Measurements from ENCODE around the gene CACYBP.
A peak's percentile ranks its signal among the peaks of the same experiment; 100 is the strongest.

The CACYBP gene, protein sequence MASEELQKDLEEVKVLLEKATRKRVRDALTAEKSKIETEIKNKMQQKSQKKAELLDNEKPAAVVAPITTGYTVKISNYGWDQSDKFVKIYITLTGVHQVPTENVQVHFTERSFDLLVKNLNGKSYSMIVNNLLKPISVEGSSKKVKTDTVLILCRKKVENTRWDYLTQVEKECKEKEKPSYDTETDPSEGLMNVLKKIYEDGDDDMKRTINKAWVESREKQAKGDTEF

DNA sequence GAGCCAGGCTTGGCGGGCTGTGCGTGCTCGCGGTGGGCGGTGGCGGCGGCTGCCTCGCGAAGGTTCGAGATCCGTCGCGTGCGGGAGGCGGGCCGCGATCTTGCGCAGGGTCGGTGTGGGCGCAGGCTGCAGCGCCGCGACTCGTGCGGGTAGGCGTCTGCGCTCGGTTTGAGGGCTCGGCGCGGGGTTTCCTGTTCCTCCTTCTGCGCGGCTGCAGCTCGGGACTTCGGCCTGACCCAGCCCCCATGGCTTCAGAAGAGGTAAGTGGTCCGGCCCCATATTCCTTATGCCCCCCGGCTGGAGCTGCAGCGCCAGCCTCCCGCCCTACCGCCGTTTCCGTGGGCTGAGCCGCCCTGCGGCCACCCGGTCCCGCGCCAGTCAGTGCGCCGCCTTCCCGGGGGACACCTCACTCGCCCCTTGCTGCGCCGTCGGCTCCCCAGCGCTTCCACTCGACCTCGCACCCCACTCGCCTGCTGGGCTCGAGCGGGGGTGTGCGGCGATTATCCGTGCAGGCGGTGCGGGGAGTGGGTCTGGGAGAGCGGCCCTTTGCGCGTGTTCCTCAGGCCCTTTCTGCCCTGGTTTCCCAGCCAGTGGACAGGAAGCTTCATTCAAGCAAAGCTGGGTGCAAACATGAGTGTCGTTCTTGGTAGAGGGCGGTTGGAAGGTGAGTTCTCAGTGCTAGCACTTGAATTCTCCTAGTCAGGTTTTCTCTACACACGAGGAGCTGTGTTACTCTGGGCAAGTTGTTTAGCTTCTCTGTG lies at the start of gene CACYBP:
CACYBP (plus strand) TSS at position 12 of the 761 bp plus-strand sequence; CDS start at position 246, 234 bp downstream.
- no peak for DNase-seq

DNA sequence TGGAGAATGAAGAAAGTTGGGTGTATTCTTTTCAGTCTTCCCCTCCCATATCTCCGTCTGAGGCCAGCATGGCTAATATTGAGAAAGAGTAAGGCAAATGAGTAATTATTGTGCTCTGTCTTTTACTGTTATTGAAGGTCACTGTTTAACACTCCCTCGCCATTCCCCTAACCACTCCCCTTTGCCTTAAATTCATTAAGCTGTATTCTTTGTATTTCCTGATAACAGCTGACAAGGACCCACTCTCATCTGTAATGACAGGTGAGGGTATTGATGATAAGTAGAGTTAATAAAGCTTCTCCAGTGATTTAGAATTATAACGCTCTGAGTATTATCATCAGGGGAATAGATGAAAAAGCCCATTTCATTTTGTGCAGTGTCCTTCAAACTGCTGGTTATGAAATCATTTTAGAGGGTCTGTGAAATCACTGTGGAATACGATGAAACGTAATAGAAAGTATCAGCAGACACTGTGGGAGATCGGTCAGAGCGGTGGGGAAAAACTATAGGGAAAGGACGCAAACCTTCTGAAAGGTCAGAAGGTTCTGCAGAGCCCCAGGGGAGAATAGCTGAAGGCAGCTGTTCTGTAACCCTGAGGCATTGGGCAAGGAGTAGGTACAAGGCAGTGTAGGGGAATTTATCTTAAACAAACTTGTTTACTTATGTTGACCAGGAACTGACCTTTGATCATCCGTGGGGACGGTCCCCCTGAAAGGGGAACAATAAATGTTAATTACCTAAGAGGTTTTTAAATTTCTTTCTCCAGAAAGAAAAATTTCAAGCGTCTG lies 46.3 kb upstream of the CACYBP start:
- DNase-seq: no peak

DNA sequence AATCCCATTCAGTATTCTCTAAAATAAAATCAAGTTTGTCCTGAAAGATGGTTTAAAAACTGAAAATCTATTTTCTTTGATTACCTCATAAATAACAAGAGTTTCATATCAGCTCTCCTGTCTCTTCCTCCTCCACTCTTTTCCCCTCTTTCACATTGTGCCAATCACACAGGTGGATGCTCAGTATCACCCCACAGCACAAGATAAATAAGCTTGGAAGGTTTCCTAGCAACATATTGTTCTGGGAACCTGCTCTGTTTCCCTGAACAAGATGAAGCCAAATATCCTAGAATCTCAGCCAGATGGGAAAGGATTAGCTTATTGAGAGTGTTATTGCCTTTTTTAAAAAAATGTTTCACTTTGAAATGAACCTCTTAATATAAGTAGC lies 45.7 kb upstream of the CACYBP start:
- DNase-seq: peak; percentile 85

DNA sequence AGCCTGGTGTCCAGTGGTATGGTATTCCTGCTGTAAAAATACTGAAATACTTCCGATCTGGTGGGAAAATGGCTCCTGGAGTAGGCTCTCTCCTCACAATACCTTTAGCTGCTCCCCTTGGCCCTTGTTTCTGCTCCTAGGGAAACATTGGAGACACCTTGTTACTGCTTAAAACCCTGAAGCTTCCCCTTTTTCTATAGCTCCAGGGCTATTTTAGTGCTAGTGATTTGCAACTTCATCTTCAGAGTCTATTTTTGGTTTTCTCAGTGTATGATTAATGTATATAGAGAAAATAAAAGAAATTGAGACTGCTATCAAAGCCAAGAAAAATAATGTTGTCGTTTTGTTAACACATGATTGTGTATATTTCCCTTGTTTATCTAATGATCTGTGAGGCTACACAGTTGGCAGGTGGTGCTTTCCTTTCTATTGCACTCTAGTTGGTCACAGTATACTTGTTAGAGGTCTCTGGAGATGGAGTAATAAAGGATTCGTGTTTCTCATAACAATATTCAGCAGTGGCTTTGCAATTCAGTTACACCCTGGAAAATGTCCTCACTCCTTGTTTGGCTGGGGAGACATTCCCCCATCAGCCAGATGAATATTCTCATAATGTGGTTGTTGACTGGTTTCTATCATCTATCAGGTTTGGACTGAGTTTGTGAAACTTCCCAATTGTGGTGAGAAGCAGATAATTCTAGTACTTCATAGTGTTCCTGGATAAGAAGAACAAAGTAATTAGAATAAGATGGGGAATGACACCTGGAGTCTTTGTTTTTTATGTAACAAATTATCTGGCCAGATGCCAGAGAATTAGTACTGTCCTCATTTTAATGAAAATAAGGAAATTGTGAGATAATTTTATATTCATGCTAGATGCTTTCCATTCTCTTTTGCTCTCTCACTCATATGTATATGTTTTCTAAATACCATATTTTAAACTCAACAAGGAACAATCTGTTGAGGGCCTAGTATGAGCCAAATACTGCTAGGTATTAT lies 44.8 kb upstream of the CACYBP start:
- peak; percentile 60 for DNase-seq

DNA sequence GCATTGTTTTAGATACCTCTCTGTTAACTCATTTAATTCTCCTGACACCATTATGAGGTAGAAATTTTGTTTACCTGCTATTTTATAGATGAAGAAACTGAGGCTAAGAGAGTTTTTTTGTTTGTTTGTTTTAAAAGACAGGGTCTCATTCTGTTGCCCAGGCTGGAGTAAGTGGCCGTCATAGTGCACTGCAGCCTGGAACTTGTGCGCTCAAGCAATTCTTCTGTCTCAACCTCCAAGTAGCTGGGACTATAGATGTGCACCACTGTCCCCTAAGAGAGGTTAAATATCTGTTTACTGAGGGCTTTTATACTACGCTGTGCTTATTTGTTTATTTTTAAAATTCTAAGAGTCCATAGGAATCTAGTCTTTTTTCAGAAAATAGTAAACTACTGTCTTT lies 43.7 kb upstream of the CACYBP start:
- no peak for DNase-seq

DNA sequence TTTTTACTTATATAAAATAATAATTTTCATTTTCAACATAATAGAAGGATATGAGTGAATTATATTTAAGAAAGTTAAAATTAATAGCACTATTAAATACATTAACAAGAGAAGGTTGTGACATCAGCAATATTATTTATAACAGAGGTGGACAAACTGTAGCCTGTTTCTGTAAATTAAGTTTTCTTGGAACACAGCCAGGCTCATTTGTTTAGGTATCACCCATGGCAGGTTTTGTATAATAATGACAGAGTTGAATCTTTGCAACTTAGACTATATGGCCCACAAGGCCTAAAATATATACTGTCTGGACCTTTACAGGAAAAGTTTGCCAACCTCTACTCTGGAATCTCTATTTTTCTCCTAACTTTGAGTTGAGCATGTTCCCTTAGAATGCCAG lies 42.8 kb upstream of the CACYBP start:
- no peak for DNase-seq

DNA sequence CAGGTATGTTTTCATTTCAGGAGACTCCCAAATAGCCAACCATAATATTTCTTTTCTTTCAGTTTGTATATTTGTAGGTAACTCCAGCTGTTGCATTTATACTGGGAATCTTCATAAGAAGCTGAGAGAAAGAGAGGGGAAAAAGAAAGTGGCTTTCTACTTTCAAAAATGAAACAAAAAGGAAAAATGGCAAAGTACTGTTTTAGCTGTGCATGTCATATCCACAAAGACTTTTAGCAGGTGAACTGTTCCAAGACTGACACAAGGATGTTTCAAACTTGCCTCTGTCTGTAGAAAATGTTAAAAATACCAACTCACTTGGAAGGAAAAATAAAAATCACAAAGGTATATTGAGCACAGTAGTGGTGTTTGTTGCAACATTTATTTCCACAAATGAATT lies 41.9 kb upstream of the CACYBP start:
- no peak for DNase-seq

DNA sequence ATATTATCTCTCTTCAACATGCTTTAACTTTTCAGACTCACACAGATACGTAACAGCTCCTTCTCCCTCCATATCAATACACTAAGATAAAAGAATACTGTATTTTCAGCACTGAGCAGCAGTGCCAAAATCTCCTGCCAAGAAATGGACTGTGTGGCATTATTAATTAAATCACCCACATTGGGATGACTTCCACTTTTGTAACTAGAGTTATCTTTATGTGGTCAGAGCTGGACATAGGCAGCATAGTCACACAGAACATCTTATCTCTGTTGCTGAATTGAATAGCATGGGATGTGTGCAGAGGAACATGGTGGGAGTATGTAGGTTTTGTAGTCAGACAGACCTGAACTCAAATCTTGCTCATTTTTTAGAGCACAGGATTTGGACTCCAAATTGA lies 41.4 kb upstream of the CACYBP start:
- DNase-seq: no peak

DNA sequence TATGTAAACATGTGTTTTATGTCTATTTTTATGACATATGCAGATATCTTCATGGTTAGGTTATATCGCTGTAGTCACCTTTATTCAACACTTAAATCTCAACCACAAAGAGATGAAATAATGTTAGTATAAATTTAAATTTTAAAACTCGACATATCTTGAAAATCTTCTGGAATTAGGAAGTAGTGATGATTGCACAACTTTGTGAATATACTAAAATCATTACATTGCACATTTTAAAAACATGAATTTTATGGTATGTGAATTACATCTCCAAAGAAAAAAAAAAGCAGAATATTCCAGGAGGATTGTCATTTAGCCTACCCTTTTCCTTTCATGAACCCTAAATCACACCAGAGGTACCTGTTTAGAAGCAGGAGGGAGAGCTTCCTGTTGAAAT lies 39.4 kb upstream of the CACYBP start:
- DNase-seq: no peak

DNA sequence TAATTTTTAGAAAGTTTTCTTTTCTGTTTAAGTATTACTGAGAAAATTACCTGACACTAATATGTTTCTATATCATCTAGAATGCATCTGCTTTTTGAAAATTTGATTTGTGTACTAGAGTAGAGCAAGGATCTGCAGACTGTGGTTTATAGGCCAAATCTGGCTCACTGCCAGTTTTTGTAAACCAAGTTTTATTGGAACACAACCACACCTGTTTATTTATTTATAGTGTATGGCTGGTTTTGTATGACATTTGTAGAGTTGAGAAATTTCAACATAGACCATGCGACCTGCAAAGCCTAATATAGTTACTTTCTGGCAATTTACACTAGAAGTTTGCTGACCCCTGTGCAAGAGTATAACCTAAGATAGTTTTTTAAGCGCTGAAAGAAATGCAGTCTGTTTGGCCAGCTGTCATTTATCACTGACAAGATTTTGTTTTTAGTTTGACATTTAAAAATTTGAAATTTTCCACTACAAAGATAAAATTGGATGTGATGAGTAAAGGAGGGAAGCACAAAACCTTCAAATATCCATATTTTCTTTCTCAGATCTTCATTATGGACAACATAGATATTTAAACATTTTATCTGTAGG lies 36.1 kb upstream of the CACYBP start:
- peak; percentile 32 for DNase-seq

DNA sequence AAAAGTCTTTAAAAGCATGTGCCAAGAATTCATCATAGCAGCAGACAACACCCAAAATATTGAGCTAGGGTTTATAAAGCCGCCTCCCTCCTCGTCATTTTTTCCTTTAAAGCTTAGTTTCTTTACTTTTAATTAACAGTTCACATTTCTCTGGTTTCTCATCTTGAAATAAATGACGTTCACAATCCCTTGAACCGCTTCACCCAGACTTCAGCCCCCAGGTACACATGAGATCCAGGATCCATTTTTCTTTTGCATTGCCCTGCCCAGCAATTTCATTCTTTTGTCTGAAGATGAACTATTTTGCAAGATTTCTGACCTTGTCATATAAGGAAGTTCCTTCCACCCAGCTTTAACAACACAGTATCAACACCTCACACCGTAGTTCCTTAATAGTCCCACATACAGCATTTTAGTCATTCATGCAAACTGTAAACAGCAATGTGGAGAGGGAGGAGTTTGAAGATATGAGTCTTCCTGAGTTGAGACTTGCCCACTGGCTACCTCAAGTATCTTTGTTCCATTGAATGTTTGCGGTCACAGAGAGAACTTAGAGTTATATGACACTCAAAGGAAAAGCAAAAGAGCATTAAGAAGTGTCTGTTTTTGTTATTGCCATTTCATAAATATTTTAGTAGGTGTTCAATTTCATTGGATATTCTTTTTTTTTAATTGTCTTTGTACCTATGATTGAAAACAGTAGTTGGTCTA lies 35.3 kb upstream of the CACYBP start:
- DNase-seq: no peak

DNA sequence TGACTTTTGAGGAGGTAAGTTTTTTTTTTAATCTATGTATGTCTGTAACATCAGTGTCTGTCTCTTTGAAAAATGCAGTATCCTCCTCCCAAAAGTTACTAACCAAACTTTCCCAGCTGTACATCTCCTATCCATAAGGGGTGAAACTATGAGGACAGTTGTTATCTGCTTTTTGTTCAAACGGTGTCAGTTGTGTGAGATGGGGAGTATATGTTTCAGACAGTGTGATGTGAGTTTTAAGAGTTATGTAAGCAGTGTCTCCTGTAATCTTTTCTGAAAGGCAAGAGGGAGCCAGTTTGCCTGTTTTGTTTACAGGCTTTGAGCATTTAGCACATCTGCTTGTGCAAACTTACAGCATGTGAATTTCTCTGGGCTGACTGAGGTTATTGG lies 34.8 kb upstream of the CACYBP start:
- no peak for DNase-seq

DNA sequence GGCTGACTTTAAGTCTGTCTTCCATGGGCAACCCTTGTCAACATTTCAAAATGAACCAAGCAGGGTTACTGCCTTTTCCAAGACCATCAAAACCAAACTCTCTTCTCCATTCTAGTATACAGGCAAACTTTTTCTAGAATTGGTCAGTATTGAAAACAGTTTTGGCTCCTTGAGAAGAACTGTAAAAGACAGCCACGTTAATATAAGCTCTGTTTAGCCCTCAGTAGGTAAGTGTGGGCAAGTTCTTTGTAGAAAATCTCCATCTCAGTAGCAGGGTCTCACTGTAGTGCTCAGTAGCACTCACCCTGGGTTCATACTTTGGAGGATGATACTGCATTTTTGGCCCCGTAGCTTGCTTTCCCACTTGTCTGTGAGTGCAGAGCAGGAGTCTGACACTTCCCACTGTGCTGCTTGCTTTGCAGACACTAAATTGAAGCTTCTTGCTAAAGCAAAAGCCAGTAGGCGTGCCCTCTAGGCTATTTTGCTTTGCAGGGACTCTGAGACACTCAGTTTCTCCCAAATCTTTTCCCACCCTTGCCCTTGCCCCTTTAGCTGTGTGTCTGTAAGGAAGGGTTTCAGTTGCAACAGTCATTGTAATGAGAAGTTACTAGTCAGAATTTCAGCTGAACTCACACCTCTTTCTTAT lies 34.3 kb upstream of the CACYBP start:
- DNase-seq: no peak

DNA sequence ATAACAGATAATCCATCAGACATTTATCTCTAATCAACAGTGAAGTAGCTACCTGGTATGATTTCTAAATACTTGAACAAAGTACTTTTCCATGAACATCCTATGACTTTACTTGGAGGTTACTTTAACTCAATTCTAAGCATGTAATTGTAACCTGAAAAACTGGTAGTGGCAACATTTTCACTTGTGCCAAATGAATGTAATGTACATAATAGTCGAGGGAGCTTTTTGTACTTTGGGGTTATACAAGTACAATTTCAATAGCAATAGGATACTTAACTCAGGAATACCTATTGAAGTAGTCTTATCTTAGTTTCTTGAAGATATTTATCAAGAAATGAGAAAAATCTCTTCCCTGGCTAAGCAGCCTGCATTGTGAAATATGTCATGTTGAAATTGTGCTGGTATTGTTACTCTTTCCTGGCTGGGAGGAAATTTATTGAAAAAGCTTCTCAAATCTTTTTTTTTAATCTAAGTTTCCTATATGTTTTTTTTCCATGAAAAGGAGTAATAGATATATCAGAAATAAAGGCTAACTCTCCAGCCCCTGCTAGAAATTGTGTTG lies 33.7 kb upstream of the CACYBP start:
- no peak for DNase-seq

DNA sequence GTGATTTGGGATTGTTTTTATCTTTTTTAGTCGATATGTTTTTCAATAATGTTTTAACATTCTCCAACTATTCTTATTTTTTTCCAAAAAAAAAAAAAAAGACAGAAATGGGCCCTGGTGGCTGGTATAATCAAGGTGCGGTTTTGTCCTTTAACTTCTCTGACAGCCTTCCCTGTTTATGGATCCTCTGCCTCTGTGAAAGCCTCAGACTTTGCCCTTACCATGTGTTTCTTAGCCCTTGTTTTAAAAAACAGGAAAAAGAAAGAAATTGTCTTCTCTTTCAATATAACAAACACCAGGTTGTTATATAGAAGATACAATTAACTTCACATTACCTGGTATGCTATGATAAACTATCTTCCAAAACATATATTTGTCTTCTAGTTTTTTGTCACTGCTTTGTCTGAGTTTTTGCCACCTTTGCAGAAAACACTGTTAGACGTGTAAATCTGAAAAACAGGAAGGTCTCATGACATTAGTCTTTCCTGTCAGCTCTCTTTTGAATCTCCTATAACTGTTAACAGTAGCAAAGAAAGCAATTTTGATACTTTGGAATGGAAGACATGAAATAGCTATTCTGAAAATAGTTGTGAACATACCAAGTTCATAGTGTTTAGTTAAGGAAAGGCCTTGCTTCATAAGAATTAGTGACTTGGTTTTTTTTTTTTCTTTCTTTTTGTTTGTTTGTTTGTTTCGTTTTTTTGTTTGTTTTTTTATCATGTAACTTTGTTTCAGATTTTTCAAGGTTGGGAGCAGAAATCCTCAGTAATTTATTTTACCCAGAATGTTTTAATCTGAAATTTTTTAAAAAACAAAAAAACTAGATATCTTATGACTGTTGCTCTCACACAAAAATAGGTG lies 31.7 kb upstream of the CACYBP start:
- DNase-seq: no peak

DNA sequence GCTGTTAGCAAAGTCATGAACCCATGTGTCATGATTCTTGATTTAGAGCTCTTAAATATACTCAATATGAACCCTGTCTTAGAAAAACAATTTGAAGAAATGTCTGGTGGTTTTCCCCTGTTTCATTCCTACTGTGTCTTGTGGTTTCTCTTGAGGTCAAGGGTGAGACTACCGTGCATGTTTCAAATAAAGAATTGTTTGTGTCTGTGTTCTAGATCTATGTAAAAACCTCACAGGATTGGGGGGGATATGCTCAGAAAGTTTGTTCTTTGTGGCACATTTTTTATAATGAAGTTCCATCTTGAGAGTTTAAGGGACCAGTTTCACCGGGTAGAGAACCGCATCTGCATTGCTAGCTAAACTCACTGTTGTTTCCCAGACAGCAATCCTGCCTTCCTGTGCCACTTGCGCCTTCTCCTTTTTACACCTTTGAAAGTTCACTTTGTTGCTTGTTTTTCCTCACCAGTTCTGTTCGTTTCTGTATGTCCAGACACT lies 30.9 kb upstream of the CACYBP start:
- no peak for DNase-seq

DNA sequence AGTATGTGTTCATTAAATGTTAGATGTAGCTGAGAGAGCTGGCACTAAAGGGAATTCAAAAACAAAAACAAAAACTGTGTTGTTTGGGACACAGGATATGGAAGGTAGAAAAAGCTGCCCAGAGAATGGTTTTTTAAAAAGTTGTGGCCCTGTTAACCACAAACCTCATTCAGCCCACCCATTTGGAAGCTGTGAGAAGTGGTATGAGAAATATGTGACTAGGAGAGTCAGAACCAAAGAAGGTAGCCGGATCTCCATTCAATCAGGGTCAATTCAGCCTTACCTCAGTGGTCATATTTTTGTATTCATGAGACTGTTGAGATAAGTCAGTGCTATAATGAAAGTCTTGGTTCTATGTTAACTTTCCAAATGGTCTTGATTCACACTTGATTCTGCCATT lies 29.8 kb upstream of the CACYBP start:
- DNase-seq: no peak

DNA sequence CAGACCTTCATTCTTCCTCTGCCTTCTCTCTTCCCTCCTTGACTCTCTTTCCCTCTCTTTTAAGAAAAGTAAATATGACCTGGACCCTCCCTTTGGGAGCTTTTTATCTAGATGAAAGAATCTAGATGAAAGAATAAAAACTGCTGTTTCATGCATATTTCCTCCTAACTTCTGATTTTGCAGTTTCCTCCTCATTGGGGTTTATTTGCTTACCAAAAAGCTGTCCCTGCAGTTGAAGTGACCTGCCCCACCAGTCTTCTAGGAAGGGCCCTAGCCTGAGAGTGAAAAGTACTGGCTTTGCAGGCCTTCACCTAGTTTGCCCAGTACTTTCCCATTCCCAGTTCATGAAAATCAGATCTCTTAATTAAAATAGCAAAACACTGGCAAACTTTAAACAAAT lies 28.3 kb upstream of the CACYBP start:
- DNase-seq: no peak

DNA sequence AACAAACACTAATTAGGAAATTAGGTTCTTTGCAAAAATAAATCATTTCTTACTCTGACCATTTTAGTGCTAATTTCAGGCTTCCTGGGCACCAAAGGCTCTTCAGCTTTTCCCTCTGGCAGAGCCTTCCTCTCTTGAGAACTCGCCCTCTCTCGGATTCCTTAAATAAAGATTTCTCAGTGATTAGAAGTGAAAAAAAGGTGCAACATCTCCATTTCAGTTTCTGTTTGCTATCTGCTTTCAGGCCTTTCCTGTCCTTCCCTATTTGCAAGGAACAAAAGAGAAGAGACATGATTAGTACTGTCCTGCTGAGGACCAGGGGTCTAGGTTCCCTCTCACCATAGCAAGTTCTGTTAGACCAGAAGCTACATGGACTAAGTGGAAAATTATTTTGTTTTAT lies 27.8 kb upstream of the CACYBP start:
- DNase-seq: no peak

DNA sequence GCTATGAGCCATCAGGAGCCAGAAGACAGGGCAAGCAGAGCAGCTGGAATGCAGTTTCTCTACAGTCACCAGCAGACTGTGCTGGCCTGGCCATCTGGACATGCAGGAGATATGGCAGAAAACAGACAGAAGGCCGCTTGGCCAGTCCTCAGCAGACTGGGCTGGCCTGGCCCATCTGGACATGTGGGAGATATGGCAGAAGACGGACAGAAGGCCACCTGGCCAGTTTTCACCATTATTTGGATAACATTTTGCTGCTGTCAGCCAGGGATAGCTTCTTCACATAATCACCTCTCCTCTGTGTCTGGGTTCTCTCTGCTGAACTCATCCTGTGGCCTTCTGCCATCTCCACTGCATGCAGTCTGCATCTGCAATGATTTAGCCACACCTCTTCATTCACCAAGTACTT lies 25.0 kb upstream of the CACYBP start:
- DNase-seq: no peak

Data from NCI-H1105 (cell line).